RWPE1 (cell line): ENCODE data around the gene ZNF830.

ENCODE experiments used
- CTCF ChIA-PET: fragments of 350-600 bp; sonication (Branson Sonifier 250); formaldehyde crosslinking; extraction: SDS; loops from one replicate; lab custom pipeline; 2021; lab: Yijun Ruan, JAX
- POLR2A ChIA-PET: fragments of 400-600 bp; formaldehyde crosslinking; extraction: SDS; loops from one replicate; lab custom pipeline; 2020; ENCODE audit warnings: antibody characterized with exemption; ENCODE audit not compliant: low non-redundant PET; lab: Yijun Ruan, JAX
- DNase-seq: peaks from one replicate; pipeline ENCODE4 v3.0.0; 2012; ENCODE audit warnings: low spot score
- H3K27ac ChIP-seq: fragments of 450-650 bp; 2 replicates; pipeline ENCODE4 v1.5.1; 2017
- TF ChIP-seq, protein P1 (sequence below): fragments of 450-650 bp; conservative IDR thresholded peaks from 2 replicates; pipeline ENCODE4 v1.5.1; 2017; ENCODE audit warnings: low read depth, mild to moderate bottlenecking

The ZNF830 gene

DNA sequence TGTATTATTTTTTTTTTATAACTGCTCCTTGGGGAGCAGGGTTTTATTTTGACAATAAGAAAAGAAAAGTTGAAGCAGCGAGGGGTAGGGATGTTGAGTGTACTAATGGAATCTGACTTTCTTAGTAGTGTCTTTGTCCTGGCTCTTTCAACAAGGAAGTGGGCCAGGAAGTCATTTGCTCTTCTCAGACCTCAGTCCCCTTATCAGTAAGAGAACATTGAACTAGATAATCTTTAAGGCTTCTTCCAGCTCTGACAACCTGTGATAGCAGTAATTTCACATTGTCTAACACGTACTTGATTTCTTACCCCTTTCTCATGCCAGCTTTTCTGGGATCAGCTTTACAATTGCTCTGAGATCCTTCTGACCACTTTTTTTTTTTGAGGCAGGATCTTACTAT is 27.3 kb downstream of the ZNF830 start:
- ChIA-PET CTCF (interaction anchor here (0.7 kb wide), 1 partner anchor 119 kb away, joined by 3 read pairs; no protein-coding TSS in a partner anchor), POLR2A (no interaction called here)

DNA sequence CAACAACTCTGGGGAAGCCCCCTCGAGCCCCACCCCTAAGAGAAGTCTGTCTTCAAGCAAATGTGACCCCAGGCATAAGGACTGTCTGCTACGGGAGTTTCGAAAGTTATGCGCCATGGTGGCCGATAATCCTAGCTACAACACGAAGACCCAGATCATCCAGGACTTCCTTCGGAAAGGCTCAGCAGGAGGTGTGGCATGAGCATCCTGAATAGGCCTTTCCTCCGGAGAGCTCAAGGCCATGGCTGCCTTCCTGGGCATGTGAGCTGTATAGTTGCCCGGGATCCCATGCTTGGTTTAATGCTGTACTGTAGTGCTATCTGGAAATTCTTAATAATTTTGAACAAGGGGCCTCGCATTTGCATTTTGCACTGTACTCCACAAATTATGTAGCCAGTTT is 28.1 kb downstream of the ZNF830 start:
- no peak overlapping the region for H3K27ac ChIP-seq
- DNase-seq = no peak
- ChIA-PET POLR2A (no interaction called here), CTCF (no interaction called here)
- TF ChIP-seq, protein P1, sequence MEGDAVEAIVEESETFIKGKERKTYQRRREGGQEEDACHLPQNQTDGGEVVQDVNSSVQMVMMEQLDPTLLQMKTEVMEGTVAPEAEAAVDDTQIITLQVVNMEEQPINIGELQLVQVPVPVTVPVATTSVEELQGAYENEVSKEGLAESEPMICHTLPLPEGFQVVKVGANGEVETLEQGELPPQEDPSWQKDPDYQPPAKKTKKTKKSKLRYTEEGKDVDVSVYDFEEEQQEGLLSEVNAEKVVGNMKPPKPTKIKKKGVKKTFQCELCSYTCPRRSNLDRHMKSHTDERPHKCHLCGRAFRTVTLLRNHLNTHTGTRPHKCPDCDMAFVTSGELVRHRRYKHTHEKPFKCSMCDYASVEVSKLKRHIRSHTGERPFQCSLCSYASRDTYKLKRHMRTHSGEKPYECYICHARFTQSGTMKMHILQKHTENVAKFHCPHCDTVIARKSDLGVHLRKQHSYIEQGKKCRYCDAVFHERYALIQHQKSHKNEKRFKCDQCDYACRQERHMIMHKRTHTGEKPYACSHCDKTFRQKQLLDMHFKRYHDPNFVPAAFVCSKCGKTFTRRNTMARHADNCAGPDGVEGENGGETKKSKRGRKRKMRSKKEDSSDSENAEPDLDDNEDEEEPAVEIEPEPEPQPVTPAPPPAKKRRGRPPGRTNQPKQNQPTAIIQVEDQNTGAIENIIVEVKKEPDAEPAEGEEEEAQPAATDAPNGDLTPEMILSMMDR = no peak

More for the DNA sequence above, 27.3 kb downstream of the ZNF830 start:
- TF ChIP-seq, protein P1 = no peak
- DNase-seq = no peak
- no peak overlapping the region for H3K27ac ChIP-seq

DNA sequence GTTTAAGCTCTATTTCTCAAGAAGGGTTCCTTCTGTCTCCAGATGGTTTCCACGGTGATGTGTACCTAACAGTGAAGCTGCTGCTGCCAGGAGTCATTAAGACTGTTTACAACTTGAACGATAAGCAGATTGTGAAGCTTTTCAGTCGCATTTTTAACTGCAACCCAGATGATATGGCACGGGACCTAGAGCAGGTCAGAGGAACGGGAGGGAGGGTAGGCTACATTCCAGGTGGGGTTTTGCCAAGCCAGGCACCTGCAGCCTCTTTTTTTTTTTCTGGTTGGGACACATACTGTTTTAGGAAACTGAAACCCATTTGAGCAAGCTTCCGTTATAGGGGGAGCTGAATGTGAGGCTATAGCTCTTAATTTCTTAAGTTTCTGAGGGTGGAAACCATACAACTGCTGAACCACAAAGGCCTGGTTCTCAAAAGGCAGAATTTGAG is 29.6 kb downstream of the ZNF830 start:
- TF ChIP-seq, protein P1 = no peak
- DNase-seq = no peak
- ChIA-PET CTCF (interaction anchor here (0.6 to 0.7 kb wide), 2 partner anchors 96 to 290 kb away, joined by 3 to 4 read pairs; no protein-coding TSS in a partner anchor), POLR2A (no interaction called here)
- H3K27ac ChIP-seq = no peak overlapping the region

DNA sequence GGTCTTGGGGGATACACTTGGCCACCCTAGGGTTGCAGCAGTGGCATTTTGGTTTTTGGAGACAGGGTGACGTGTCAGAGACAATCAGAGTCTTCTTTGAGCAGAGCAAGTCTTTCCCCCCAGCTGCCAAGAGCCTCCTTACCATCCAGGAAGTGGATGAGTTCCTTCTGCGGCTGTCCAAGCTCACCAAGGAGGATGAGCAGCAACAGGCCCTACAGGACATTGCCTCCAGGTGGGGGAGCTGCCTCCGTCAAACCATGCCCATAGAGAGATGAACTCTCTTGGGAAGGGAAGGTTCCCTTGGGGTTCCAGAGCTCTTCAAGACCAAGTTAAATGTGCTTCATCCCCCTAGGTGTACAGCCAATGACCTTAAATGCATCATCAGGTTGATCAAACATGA is 30.3 kb downstream of the ZNF830 start:
- ChIA-PET CTCF (interaction anchor here (0.7 kb wide), 1 partner anchor 290 kb away, joined by 3 read pairs; no protein-coding TSS in a partner anchor), POLR2A (no interaction called here)
- H3K27ac ChIP-seq = no peak overlapping the region
- TF ChIP-seq, protein P1 = no peak
- DNase-seq = no peak

DNA sequence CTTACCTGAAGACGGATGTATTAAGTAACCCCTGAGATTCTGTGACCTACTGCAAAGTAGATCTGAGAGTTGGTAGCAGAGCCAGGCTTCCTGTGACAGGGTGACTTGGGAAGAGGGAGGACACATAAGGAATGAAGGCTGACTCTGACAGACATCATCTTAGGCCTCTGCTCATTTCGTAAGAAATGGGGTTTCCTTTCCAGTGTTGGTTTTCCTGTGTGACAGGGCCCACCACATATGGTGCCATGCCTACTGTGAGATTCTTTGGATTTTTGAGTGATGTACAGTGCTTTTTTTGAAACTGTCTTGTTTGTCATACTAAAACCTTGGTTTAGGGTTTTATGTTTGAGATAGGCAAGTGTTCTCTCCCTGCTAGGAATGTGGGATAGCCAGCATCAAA is 31.7 kb downstream of the ZNF830 start:
- TF ChIP-seq, protein P1 = no peak
- CTCF ChIA-PET = no interaction called here
- POLR2A ChIA-PET = no interaction called here
- DNase-seq = no peak
- H3K27ac ChIP-seq = no peak overlapping the region

DNA sequence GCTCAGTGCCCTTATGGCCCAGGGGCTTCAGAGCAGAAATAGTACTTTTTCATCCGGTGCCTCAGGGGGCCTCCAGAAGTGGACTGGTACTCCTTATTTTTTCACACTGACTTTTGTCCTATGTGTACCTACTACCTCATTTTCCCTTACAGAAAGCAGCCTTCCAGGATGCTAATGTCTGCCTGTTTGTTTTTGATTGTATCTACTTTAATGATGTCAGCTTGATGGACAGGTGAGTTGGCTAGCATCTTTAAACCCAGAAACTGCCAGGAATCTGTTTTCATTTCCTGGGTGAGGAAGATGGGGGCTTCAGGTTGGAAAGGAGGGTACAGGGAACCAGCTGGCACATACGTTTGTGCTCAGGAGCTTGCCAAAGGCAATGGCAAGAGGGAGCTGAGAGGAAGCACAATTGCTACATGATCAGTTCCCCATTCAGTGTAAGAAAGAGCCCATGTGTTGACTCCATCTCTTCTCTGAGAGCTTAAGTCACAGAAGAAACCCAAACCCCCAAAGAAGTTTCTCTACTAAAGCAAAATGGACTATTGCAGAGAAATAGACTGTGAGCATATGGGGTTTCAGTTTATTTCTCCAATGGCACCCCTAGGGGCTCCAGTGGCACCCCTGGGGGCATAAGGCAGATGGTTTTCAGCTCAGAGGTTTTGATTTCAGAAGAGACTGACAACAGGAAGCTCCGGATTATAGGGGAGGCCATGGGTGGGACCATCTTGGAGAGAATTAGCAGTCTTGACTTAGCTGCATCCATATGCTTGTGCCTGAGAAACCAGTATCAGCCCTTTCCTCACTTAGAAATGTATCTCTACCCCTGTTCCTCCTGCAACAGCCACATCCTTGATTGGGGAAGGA is 35.3 kb downstream of the ZNF830 start:
- H3K27ac ChIP-seq = no peak overlapping the region
- TF ChIP-seq, protein P1 = no peak
- CTCF ChIA-PET = no interaction called here
- DNase-seq = no peak
- POLR2A ChIA-PET = no interaction called here
